ENCODE measurements around the gene CD9.
"Not testable (repeated sequence)": the region's sequence is repeated elsewhere in the genome, so short reads cannot be mapped to it uniquely, and the experiment has no call there.

CD9 gene, protein sequence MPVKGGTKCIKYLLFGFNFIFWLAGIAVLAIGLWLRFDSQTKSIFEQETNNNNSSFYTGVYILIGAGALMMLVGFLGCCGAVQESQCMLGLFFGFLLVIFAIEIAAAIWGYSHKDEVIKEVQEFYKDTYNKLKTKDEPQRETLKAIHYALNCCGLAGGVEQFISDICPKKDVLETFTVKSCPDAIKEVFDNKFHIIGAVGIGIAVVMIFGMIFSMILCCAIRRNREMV

DNA sequence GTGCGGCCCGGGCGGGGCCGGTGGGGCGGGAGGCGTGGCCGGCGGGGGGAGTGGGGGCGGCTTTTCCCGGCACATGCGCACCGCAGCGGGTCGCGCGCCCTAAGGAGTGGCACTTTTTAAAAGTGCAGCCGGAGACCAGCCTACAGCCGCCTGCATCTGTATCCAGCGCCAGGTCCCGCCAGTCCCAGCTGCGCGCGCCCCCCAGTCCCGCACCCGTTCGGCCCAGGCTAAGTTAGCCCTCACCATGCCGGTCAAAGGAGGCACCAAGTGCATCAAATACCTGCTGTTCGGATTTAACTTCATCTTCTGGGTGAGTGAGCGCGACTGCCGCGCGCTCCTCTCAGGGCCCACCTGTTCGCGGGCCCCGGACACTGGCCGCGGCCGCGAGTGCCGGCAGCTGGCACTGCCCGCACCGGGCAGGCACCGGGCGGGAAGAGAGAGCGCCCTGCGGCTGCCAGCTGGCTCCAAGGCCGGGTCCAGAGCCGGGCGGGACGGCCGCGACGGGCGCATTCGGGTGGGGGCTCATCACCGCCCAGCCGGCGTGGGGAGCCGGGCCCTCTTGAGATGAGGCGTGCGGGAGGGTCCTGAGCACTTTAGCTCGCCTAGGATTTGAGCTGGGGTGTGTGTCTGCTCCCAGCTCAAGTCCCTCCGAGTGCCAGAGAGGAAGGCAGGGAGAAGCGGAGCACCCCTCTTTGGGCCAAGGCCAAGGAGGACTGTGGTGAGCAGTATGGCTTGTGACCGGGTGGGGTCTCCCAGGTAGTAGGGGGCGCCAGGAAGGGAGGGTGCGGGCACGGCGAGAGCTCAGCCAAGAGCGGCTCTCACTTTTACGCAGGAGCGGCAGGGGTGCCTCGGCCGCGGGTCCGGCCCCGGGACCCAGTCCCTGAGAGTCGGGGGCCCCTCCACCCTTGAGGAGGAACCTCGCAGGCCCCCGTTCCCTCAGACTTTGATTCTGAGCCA is at the start of gene CD9:
Gene CD9 (plus strand): TSS at position 145 of the 957 bp plus-strand sequence. CDS start 100 bp downstream, at position 245.
- DNase-seq (ENCODE audit: extremely low spot score, insufficient read length, low read depth) (no peak), FAIRE-seq (no peak)

DNA sequence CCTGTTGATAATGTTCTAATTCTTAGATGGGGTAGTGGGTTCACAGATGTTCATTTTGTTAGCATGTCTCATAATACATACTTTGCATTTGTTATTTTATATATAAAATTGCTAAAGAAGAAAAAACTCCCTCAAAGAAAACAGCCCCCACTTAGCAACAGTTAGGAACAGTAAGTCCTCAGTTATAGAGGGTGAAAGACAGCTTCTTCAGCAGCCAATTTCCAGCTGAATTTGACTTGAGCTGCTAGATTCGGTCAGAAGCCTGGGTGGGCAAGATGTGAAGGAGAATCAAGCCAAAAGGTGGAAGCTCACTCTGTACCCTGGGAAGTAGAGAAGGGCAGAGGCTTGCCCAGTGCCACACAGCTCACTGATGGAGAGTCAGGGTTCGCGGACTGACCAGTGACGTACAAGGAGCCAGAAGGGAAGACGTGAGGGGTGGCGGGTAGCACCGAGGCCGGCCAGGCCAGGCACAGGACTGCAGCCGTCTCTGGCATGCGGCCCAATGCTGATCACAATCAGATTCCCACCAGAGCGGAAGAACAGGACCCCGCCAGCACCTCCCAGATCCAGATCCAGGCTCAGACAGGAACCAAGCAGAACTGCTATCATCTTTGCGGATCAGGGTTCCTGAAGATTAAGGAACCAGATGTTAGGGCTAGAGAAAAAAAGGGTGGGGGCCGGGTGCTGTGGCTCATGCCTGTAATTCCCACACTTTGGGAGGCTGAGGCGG is 45.3 kb upstream of the CD9 start:
- FAIRE-seq (no peak), DNase-seq (ENCODE audit: extremely low spot score, insufficient read length, low read depth) (no peak)

- DNase-seq (ENCODE audit: extremely low spot score, insufficient read length, low read depth) (no peak), FAIRE-seq (no peak)
Measured at GRCh38 chr12:6157482-6157881, 42.7 kb upstream of the CD9 start.

GRCh38 chr12:6158255-6158654 is 41.9 kb upstream of the CD9 start:
- no peak for FAIRE-seq
- DNase-seq (ENCODE audit: extremely low spot score, insufficient read length, low read depth), result no peak

DNA sequence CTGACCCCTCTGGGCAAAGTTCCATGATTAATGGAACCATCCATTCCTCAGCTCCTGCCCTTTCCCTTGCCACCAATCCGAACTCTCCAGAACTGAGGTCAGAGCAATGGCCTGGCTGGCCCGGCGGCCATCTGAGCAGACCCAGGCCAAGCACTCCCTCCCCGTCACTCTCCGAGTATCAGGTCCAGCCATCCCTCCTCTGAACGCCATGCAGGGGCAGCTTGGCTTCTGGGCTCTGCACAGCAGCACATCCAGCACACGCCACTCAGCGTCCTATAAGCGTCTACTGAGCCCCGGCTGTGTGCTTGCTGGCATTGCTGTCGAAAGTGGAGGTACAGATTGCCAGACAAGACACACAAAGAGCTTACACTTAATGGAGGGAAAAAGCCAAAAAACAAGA is 41.5 kb upstream of the CD9 start:
- FAIRE-seq, result no peak

GRCh38 chr12:6159166-6160011 is 40.8 kb upstream of the CD9 start:
- FAIRE-seq; DNase-seq (ENCODE audit: extremely low spot score, insufficient read length, low read depth): not testable (repeated sequence)

More for the DNA sequence above, 41.5 kb upstream of the CD9 start:
- DNase-seq (ENCODE audit: extremely low spot score, insufficient read length, low read depth), result no peak

- FAIRE-seq; DNase-seq (ENCODE audit: extremely low spot score, insufficient read length, low read depth): not testable (repeated sequence)
Measured at GRCh38 chr12:6160049-6160649, 40.1 kb upstream of the CD9 start.

DNA sequence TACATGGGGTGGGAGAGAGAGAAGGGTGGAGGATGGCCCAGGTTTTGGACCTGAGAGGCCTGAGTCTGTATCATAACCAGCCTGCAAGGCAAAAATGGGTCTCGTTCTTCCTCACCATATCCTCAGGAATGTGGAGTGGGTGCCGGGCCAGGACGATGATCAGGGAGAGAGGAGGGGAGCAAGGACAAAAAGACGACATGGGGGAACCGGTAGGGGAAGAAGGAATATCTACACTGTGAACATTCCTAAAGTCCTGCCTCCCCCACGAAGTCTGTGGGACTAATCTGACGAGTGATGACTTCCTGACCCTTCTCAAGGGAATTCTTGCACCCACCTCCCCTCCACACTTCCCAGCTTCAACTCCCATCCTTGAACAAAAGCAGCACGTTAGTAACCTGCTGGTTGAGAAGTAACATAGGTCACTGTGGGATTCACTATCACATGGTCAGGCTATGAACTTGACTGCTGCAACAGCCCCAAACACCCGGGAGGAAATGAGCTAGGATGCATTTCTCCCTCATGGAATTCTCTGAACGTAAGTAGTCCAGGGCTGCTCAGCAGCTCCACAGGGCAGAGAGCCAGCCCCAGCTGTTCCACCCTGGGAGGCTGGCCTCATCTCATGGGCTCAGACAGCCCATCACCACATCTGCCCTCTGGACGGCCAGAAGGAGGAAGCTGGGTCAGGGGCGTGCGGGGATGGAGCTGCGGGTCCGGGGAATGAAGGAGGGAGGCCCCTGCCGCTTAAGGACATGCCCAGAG is 38.9 kb upstream of the CD9 start:
- DNase-seq (ENCODE audit: extremely low spot score, insufficient read length, low read depth) (no peak), FAIRE-seq (no peak)

DNA sequence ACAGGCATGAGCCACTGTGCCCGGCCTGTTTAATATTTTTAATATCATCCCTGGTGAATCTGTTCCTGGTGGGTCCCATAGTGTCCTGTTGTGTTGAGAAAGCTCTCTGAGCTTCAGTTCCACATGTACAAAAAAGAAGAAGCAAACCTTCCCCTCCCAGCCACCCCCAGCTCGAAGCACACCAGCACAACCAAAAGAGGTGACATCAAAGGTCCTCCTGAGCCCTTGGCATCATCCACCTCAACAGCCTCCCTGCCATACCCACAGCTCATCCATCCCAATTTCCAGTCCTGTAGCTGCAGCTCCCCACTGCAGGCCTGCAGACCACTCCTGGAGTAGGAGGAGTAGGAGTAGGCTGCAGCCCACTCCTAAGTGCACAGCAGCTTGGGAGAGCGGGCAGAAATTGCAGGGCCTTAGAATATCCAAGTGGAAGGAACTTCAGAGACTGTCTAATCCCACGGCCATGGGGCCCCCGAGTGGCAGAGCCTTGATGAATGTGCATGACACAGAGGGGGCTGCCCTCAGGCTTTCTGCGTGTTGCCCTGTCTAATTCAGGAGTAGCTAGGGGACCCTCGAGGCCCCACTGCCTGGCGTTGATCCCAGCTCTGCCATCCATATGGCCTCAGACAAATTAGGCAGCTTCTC is 36.7 kb upstream of the CD9 start:
- DNase-seq (ENCODE audit: extremely low spot score, insufficient read length, low read depth) (no peak), FAIRE-seq (no peak)

DNA sequence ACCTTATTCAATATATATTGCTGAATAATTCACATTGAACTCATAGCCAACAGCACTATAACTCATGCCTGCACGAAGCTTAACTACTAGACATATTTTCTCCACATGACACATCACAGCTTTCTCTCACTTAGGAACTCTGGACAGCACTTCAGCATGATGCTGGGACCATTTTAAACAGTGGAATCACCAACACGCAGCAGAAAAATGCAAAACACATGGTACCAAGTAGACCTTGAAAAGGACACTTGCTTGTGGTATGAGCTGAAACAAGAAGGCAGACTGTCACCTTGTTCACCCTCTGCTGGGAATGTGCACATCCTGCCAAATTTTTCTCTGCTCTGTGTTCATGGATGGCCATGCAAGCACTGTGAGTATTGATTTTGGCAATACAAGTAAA is 34.8 kb upstream of the CD9 start:
- no peak for FAIRE-seq

DNA sequence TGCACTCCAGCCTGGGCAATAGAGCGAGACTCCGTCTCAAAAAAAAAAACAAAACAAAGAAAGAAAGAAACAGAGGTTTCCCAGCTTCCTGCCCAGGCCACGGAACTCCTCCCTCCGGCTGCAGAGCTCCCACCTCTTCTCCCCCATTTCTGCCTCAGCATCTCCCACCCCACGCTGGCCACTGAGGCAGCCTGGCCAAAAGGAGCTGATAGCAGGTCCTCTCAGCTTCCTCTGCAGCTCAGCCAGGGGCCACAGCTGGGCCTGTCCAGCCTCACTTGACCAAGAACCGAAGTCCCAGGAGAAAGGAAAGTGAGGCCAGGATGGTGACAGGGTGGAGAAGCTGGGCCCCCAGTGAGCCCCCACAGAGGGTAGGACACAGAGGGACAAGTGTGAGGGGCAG is 33.4 kb upstream of the CD9 start:
- FAIRE-seq (no peak), DNase-seq (ENCODE audit: extremely low spot score, insufficient read length, low read depth) (no peak)

More for the DNA sequence above, 34.8 kb upstream of the CD9 start:
- DNase-seq (ENCODE audit: extremely low spot score, insufficient read length, low read depth), result no peak

DNA sequence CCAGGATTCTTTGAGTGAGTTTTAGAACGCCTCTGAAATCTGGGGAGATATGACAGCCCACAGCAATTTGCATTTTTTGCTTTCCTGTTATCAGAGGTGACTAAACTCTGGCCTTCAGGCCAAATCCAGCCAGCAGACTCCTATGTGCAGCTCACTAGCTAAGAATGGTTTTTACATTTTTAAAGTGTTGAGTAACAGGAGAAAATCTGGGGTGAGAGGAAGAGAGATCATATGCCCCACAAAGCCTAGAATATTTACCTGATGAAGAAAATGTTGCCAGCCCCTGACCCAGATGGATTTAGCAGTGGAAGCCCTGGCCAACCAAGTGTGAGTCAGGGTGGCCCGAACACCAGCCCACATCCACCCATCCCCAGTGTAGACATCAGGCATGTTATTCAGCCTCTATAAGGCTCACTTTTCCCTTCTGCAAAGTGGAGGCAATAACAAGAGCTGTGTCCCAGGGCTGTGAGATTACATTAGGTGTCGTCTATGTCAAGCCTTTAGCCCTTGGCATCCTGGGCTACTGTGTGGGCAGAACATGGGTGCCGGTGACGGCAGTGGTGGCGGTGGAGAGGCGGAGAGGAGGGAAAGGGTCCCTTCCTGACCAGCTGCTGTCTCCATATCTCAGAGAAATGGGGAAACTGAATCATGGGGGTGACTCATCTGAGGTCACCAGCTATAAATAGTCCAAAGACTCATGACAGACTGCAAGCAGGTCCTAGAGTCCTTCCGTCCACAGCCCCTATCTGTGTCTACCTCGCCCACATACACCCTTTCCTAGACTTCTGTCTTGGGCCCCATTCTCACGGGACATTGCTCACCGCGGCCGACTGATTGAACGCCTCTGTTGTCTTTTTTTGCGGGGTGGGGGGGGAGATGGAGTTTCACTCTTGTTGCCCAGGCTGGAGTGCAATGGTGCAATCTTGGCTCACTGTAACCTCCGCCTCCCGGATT is 32.6 kb upstream of the CD9 start:
- peak; percentile 20 for DNase-seq (ENCODE audit: extremely low spot score, insufficient read length, low read depth)
- peak; percentile 83 for FAIRE-seq

DNA sequence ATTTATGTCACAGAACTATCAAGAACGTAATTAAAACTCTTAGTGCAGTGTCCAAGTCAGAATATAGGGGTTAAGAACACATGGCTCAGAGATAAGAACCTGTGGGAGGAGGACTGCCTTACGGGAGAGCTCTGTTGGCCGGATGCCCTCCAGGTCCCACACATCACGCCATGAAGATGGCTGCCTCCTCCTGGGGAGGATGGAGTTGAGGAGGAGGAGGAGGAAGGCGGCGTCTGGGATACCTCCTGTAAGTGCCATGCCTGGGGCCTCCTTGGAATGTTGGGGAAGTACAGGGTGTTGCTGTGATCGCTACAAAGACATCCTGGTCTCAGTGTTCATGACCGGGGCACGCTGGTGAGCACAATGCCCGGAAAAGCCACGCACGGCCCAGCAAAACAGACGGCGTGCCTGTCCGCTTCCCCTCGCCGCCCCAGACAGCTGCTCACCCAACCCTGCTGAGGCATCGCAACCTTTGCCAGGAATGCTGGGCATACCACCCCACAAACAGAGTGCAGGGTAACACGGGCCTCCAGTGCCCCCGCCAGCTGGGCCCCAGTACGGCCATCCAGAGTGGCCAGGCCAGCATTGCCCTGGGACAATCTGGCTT is 28.7 kb upstream of the CD9 start:
- FAIRE-seq (no peak), DNase-seq (ENCODE audit: extremely low spot score, insufficient read length, low read depth) (no peak)

- FAIRE-seq (no peak), DNase-seq (ENCODE audit: extremely low spot score, insufficient read length, low read depth) (no peak)
Measured at GRCh38 chr12:6172086-6172485, 28.1 kb upstream of the CD9 start.

DNA sequence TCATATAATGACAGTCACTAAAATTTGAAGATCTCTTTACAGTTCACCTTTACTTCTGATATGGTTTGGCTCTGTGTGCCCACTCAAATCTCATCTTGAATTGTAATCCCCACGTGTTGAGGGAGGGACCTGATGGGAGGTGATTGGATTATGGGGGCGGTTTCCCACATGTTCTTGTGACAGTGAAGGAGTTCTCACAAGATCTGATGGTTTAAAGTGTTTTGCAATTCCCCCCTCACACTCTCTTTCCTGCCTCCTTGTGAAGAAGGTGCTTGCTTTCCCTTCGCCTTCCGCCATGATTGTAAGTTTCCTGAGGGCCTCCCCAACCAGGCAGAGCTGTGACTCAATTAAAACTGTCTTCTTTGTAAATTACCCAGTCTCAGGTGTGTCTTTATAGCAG is 27.3 kb upstream of the CD9 start:
- DNase-seq (ENCODE audit: extremely low spot score, insufficient read length, low read depth), result no peak
- FAIRE-seq, result no peak

DNA sequence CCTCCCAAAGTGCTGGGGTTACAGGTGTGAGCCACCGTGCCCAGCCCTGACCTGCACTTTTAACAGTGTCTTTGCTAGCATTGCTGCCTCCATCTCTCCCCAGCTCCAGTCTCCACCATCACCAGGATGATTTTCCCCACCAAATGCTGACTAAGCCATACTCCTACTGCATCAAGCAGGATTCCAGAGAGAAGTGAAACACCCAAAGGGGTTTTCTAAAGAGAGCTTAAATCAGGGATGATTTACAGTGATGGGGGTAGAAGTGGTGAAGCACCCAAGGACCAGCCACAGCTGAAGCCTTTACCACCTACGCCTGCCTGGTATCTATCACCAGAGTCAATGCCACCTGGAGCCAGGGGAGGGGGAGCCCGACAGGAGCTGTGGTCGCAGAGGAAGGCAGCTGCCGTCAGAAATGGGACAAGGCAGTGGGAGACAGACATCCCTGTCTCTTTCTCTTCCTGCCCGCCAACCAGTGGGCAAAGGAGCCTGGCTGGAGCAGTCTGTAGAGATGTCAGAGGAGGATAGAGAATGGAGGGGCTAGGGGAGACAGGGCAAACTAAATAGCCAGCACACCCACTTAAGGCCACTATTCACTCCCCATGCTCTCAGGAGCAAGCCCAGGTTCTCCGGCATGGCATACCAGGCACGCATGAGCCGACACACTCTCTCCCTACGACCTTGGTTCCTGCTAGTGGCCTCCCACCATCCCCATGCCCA is 22.4 kb upstream of the CD9 start:
- FAIRE-seq (no peak), DNase-seq (ENCODE audit: extremely low spot score, insufficient read length, low read depth) (no peak)
